GM12892 (cell line): Measurements from ENCODE around the gene TTC28.

ENCODE experiments used
- POLR2A ChIP-seq: IDR thresholded peaks from 2 replicates; pipeline ENCODE4 v1.6.1; 2011; ENCODE audit warnings: low read depth, low read length, control low read depth
- TAF1 ChIP-seq: IDR thresholded peaks from 2 replicates; pipeline ENCODE4 v1.6.1; 2011; ENCODE audit warnings: low read depth, mild to moderate bottlenecking, control low read depth, low read length, borderline replicate concordance

- no peak for TF ChIP-seq TAF1
- TF ChIP-seq POLR2A: no peak
Measured at GRCh38 chr22:28711820-28712777, 32.5 kb upstream of the TTC28 start.
